Brain microvascular endothelial cell (primary cell): ENCODE measurements around the gene AMPD3.

Experiments used
- DNase-seq: peaks from one replicate; pipeline ENCODE4 v3.0.0-alpha.2; 2020
- H3K27ac ChIP-seq: fragments of 250-450 bp; sonication (Bioruptor Pico); 2 replicates; pipeline ENCODE4 v1.5.1; 2020; ENCODE audit warnings: mild to moderate bottlenecking, moderate library complexity
- H3K27me3 ChIP-seq: fragments of 250-450 bp; sonication (Bioruptor Pico); replicated peaks from 2 replicates; pipeline ENCODE4 v1.5.1; 2020; ENCODE audit warnings: mild to moderate bottlenecking
- H3K36me3 ChIP-seq: fragments of 250-450 bp; sonication (Bioruptor Pico); replicated peaks from 2 replicates; pipeline ENCODE4 v1.5.1; 2020; ENCODE audit warnings: mild to moderate bottlenecking
- H3K4me3 ChIP-seq: 2 replicates; pipeline ENCODE4 v1.5.1; 2011; ENCODE audit warnings: low read depth, mild to moderate bottlenecking, control low read depth, low read length, moderate library complexity
- in situ Hi-C: cut with HindIII; loops from 2 replicates; pipeline ENCODE4 v1.10.0; 2017; ENCODE audit warnings: low sequenced_read_pairs, low pct_ligation_motif_present
- TF ChIP-seq, protein P1 (sequence below): IDR thresholded peaks from 2 replicates; pipeline ENCODE4 v1.5.1; 2011; ENCODE audit warnings: low read depth, mild to moderate bottlenecking, moderate library complexity, low read length, control low read depth, inconsistent platforms; ENCODE audit errors: missing control alignments

The AMPD3 gene

DNA sequence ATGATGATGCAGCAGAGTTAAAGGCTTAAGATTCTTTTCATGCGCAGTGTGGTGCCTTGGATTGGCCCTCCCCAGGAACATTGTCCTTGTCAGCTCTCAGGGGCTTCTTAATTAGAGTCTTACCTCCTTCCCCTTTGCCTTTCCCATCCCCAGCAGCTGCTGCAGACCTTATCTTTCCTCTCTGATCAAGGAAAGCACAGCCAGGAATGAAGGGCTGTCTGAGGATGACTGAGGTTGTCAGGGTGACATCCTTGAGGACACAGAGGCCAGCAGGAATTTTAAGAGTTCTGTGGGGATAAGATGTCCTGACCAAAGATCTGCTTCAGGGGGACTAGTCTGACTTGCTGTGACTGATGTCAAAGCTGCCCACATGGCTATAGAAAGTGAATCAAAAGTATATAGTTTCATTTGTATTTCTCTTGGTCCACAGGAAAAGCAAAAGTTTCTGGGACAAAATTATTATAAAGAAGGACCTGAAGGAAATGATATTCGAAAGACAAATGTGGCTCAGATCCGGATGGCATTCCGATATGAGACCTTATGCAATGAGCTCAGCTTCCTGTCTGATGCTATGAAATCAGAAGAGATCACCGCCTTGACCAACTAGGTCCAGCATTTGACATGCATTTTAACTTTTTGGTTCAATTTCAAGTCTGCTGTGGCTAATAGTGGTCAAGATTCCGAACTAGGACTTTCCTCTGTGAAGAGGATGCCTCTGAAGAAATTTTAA is 50.4 kb downstream of the AMPD3 start:
- DNase-seq, result no peak
- Histone ChIP-seq H3K27me3 (no peaks in the 10 kb centered on the region), H3K27ac (no peak overlapping the region), H3K36me3 (peaks cover 3% of the 10 kb centered on the region), H3K4me3 (no peak overlapping the region)
- in situ Hi-C loops, result no loop called here
- TF ChIP-seq, protein P1, sequence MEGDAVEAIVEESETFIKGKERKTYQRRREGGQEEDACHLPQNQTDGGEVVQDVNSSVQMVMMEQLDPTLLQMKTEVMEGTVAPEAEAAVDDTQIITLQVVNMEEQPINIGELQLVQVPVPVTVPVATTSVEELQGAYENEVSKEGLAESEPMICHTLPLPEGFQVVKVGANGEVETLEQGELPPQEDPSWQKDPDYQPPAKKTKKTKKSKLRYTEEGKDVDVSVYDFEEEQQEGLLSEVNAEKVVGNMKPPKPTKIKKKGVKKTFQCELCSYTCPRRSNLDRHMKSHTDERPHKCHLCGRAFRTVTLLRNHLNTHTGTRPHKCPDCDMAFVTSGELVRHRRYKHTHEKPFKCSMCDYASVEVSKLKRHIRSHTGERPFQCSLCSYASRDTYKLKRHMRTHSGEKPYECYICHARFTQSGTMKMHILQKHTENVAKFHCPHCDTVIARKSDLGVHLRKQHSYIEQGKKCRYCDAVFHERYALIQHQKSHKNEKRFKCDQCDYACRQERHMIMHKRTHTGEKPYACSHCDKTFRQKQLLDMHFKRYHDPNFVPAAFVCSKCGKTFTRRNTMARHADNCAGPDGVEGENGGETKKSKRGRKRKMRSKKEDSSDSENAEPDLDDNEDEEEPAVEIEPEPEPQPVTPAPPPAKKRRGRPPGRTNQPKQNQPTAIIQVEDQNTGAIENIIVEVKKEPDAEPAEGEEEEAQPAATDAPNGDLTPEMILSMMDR, result no peak

- Histone ChIP-seq H3K27ac (no peak overlapping the region), H3K4me3 (no peak overlapping the region), H3K27me3 (no peaks in the 10 kb centered on the region), H3K36me3 (peaks cover 2% of the 10 kb centered on the region)
- no peak for DNase-seq
- TF ChIP-seq, protein P1, result no peak
- in situ Hi-C loops, result no loop called here
Observed at GRCh38 chr11:10506008-10506370, 50.9 kb downstream of the AMPD3 start.

- in situ Hi-C loops, result no loop called here
- TF ChIP-seq, protein P1, result no peak
- no peak for DNase-seq
Observed at GRCh38 chr11:10511181-10511621, 56.1 kb downstream of the AMPD3 start.

GRCh38 chr11:10514202-10514601 is 59.1 kb downstream of the AMPD3 start:
- peak overlapping the region; percentile 31 for H3K27ac ChIP-seq
- no peaks in the 10 kb centered on the region for H3K27me3 ChIP-seq
- in situ Hi-C loops, result no loop called here
- TF ChIP-seq, protein P1, result peak; percentile 12
- no peak overlapping the region for H3K4me3 ChIP-seq
- peaks cover 6% of the 10 kb centered on the region for H3K36me3 ChIP-seq
- no peak for DNase-seq

More at GRCh38 chr11:10511181-10511621, 56.1 kb downstream of the AMPD3 start:
- H3K27me3 ChIP-seq, result no peaks in the 10 kb centered on the region
- peaks cover under 1% of the 10 kb centered on the region for H3K36me3 ChIP-seq
- H3K27ac ChIP-seq, result no peak overlapping the region
- H3K4me3 ChIP-seq, result no peak overlapping the region

DNA sequence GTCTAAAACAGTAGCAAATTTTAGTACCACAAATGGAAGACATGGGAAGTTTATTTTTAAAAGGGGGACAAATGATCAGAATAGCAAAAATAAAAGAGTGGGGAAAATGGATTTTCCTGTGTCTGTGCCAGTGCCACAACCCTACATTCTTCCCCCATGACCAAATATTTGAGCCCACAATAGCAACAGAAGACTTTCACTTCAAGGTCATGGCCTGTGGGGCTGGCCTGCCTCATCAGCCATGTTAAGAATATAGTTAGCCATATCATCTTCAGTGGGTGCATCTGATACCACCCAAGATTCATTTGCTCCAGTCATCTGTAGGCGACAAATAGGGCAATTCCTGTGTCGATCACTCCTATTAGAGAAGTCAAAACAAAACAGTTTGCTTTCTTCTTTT is 59.6 kb downstream of the AMPD3 start:
- Histone ChIP-seq H3K4me3 (no peak overlapping the region), H3K36me3 (peaks cover 9% of the 10 kb centered on the region), H3K27ac (peak overlapping the region; percentile 31), H3K27me3 (no peaks in the 10 kb centered on the region)
- in situ Hi-C loops, result no loop called here
- DNase-seq, result peak; percentile 45
- TF ChIP-seq, protein P1, result no peak

DNA sequence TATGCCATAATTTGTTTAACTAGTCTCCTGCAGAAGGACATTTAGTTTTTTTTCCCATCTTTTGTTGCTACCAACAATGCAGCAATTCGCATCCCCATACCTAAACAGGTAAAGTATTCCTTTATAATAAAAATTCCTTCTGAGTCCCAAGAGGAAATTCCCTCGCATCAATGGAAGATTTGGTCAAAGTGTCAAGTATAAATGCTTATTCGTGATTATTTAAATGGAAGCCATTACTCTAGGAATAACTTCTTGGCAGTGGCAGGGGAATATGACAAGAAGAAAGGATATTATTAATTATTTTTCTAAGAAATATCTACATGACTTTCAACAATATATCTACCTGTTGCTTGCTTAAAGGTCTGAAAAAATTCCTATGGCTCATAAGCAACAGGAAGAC is 60.4 kb downstream of the AMPD3 start:
- in situ Hi-C loops, result no loop called here
- DNase-seq, result no peak
- H3K27me3 ChIP-seq, result no peaks in the 10 kb centered on the region
- TF ChIP-seq, protein P1, result no peak
- no peak overlapping the region for H3K4me3 ChIP-seq
- no peak overlapping the region for H3K27ac ChIP-seq
- H3K36me3 ChIP-seq, result peaks cover 11% of the 10 kb centered on the region
